ENCODE data around the gene PPP5C. TPM values are rescaled to one million over a fixed set of nuclear protein-coding genes. Genes with fewer than 3 reads are reported as not detected.

Gene PPP5C
- total and polyA plus RNA-seq, 9 of the 15 experiments (the other 6 are each of a cell fraction or from before 2014, with no cell fraction given), result 1.9 to 166 (median 108) TPM

DNA sequence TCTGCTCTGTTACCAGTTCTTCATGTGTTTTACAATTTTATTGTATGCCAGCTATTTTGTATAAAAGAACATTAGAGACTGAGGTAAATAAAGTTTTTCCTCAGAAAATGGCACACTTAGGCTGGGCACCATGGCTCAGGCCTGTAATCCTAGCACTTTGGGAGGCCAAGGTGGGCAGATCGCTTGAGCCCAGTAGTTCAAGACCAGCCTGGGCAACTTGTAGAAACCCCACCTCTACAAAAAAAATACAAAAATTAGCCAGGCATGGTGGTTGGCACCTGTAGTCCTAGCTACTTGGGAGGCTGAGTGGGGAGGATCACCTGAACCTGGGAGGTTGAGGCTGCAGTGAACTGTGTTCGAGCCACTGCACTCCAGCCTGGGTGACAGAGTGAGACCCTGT lies 34.5 kb downstream of the PPP5C start (continued):
- TF ChIP-seq, protein P1, sequence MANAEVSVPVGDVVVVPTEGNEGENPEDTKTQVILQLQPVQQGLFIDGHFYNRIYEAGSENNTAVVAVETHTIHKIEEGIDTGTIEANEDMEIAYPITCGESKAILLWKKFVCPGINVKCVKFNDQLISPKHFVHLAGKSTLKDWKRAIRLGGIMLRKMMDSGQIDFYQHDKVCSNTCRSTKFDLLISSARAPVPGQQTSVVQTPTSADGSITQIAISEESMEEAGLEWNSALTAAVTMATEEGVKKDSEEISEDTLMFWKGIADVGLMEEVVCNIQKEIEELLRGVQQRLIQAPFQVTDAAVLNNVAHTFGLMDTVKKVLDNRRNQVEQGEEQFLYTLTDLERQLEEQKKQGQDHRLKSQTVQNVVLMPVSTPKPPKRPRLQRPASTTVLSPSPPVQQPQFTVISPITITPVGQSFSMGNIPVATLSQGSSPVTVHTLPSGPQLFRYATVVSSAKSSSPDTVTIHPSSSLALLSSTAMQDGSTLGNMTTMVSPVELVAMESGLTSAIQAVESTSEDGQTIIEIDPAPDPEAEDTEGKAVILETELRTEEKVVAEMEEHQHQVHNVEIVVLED (CRISPR knock-in tag; IDR thresholded peaks at IDR 0.05), result no peak
- TF ChIP-seq TGIF2 (CRISPR knock-in tag; IDR thresholded peaks at IDR 0.05), result no peak
- no peak for TF ChIP-seq CBX2 (IDR thresholded peaks at IDR 0.05; ENCODE audit: insufficient read depth, low read length, poor library complexity, severe bottlenecking)
- TF ChIP-seq, protein P2, sequence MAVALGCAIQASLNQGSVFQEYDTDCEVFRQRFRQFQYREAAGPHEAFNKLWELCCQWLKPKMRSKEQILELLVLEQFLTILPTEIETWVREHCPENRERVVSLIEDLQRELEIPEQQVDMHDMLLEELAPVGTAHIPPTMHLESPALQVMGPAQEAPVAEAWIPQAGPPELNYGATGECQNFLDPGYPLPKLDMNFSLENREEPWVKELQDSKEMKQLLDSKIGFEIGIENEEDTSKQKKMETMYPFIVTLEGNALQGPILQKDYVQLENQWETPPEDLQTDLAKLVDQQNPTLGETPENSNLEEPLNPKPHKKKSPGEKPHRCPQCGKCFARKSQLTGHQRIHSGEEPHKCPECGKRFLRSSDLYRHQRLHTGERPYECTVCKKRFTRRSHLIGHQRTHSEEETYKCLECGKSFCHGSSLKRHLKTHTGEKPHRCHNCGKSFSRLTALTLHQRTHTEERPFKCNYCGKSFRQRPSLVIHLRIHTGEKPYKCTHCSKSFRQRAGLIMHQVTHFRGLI (CRISPR knock-in tag; IDR thresholded peaks at IDR 0.05), result no peak
- no peak for TF ChIP-seq HLTF (IDR thresholded peaks at IDR 0.05)
- TF ChIP-seq, protein P3, sequence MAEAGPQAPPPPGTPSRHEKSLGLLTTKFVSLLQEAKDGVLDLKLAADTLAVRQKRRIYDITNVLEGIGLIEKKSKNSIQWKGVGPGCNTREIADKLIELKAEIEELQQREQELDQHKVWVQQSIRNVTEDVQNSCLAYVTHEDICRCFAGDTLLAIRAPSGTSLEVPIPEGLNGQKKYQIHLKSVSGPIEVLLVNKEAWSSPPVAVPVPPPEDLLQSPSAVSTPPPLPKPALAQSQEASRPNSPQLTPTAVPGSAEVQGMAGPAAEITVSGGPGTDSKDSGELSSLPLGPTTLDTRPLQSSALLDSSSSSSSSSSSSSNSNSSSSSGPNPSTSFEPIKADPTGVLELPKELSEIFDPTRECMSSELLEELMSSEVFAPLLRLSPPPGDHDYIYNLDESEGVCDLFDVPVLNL (CRISPR knock-in tag; IDR thresholded peaks at IDR 0.05; ENCODE audit: low read depth), result no peak
- no peak for TF ChIP-seq ATF7 (IDR thresholded peaks at IDR 0.05)
